GM23248 (cell line): ENCODE measurements around the gene PPP2R3B. TPM values are rescaled to one million over a fixed set of nuclear protein-coding genes. Genes with fewer than 3 reads are reported as not detected.
"Not testable (repeated sequence)": the region's sequence is repeated elsewhere in the genome, so short reads cannot be mapped to it uniquely, and the experiment has no call there.

Source experiments
- DNase-seq: peaks from one replicate; pipeline ENCODE4 v3.0.0-alpha.2; 2015
- H2AFZ ChIP-seq: fragments of 200-600 bp; sonication (generic); 2 replicates; pipeline ENCODE4 v1.6.1; 2016; ENCODE audit warnings: antibody characterized with exemption
- H3F3A ChIP-seq: fragments of 200-600 bp; sonication (generic); 2 replicates; pipeline ENCODE4 v1.6.1; 2016; ENCODE audit warnings: mild to moderate bottlenecking, antibody characterized with exemption, mixed run types; ENCODE audit not compliant: insufficient read depth
- H3K27ac ChIP-seq: fragments of 200-600 bp; sonication (generic); 2 replicates; pipeline ENCODE4 v1.5.1; 2016; ENCODE audit warnings: mild to moderate bottlenecking
- H3K27me3 ChIP-seq: fragments of 200-600 bp; sonication (generic); replicated peaks from 2 replicates; pipeline ENCODE4 v1.6.1; 2016; ENCODE audit warnings: mild to moderate bottlenecking; ENCODE audit not compliant: insufficient read depth
- H3K36me3 ChIP-seq: fragments of 200-600 bp; sonication (generic); 2 replicates; pipeline ENCODE4 v1.6.1; 2016; ENCODE audit warnings: low read depth, mild to moderate bottlenecking
- H3K4me1 ChIP-seq: fragments of 200-600 bp; sonication (generic); 2 replicates; pipeline ENCODE4 v1.6.1; 2016; ENCODE audit warnings: mild to moderate bottlenecking; ENCODE audit not compliant: insufficient read depth
- H3K4me2 ChIP-seq: fragments of 200-600 bp; sonication (generic); one replicate; pipeline ENCODE4 v1.6.1; 2016; ENCODE audit warnings: mild to moderate bottlenecking; ENCODE audit not compliant: unreplicated experiment
- H3K4me3 ChIP-seq: fragments of 200-600 bp; sonication (generic); 2 replicates; pipeline ENCODE4 v1.5.1; 2016; ENCODE audit warnings: mild to moderate bottlenecking
- H3K79me2 ChIP-seq: fragments of 200-600 bp; sonication (generic); 2 replicates; pipeline ENCODE4 v1.6.1; 2016; ENCODE audit warnings: mild to moderate bottlenecking; ENCODE audit not compliant: insufficient read depth
- H3K9ac ChIP-seq: fragments of 200-600 bp; sonication (generic); 2 replicates; pipeline ENCODE4 v1.6.1; 2016; ENCODE audit warnings: mild to moderate bottlenecking
- H3K9me2 ChIP-seq: fragments of 200-600 bp; sonication (generic); 2 replicates; pipeline ENCODE4 v1.6.1; 2016; ENCODE audit warnings: mixed run types, mild to moderate bottlenecking, moderate library complexity; ENCODE audit not compliant: insufficient read depth
- H3K9me3 ChIP-seq: fragments of 200-600 bp; sonication (generic); one replicate; pipeline ENCODE4 v1.6.1; 2017; ENCODE audit warnings: low read depth
- H4K20me1 ChIP-seq: fragments of 200-600 bp; sonication (generic); 2 replicates; pipeline ENCODE4 v1.6.0; 2016; ENCODE audit not compliant: insufficient read depth
- EZH2 ChIP-seq: fragments of 200-600 bp; sonication (generic); IDR thresholded peaks from 2 replicates; pipeline ENCODE4 v1.6.1; 2018; ENCODE audit warnings: antibody characterized with exemption, mild to moderate bottlenecking; ENCODE audit not compliant: insufficient read depth, poor library complexity, severe bottlenecking
- EZH2phosphoT487 ChIP-seq: fragments of 200-600 bp; sonication (generic); IDR thresholded peaks from 2 replicates; pipeline ENCODE4 v1.6.1; 2018; ENCODE audit warnings: antibody characterized with exemption, moderate library complexity, mild to moderate bottlenecking, low read depth; ENCODE audit not compliant: insufficient read depth
- WGBS, 2 experiments: methylation state at CpG; one replicate each; pipeline ENCODE4 v1.1.6; 2015 to 2017; ENCODE audit warnings: low lambda C conversion rate in 2 of 2, low coverage in 1 of 2; ENCODE audit errors: missing lambda C conversion rate in 2 of 2; 5-methylcytosine and 5-hydroxymethylcytosine counted together
- in situ Hi-C: fragments of 300-500 bp; cut with MboI; formaldehyde crosslinking; loops from 2 replicates; pipeline ENCODE4 v1.15.0; 2020
- polyA plus RNA-seq: library from polyadenylated mRNA; unstranded; fragments of >200 nt; fragmentation: Nextera tagmentation; extraction: Ambion mirVana; gene quantifications from 2 replicates; pipeline ENCODE4 v1.2.1, GENCODE V29; 2016
- total RNA-seq: library from RNA; depleted of rRNA; stranded (reverse); fragments of >200 nt; shearing (Covaris generic); gene quantifications from 2 replicates; pipeline ENCODE4 v1.2.3, GENCODE V29; 2014

Gene PPP2R3B
- total and polyA plus RNA-seq, 2 experiments from 2014 or later, result 7.4 to 16.6 TPM

- H3K27me3 ChIP-seq, result no peaks in the 10 kb centered on the region
- H3K4me1 ChIP-seq, result no peaks in the 10 kb centered on the region
- no peaks in the 10 kb centered on the region for H3K36me3 ChIP-seq
- no peak for TF ChIP-seq EZH2
- TF ChIP-seq EZH2phosphoT487, result no peak
- H3K9ac ChIP-seq, result no peak overlapping the region
- no peak overlapping the region for H3K4me3 ChIP-seq
- H3K79me2 ChIP-seq, result no peaks in the 10 kb centered on the region
- 59 to 60% methylated on average over 48 to 55 of the region's 55 CpGs for WGBS, 2 experiments
- in situ Hi-C loops, result no loop called here
- no peak for DNase-seq
- no peak overlapping the region for H2AFZ ChIP-seq
- H3F3A ChIP-seq, result no peaks in the 10 kb centered on the region
- no peak overlapping the region for H3K27ac ChIP-seq
- H3K4me2 ChIP-seq, result no peak overlapping the region
- no peaks in the 10 kb centered on the region for H3K9me3 ChIP-seq
- H4K20me1 ChIP-seq, result no peaks in the 10 kb centered on the region
- H3K9me2 ChIP-seq, result no peaks in the 10 kb centered on the region
Observed at GRCh38 chrX:418927-419729, 32.4 kb upstream of the PPP2R3B start.

GRCh38 chrX:415498-415897 is 28.8 kb upstream of the PPP2R3B start:
- in situ Hi-C loops, H3K9me3 ChIP-seq, H3K9me2 ChIP-seq, H3K4me3 ChIP-seq, H3K4me2 ChIP-seq, H3K79me2 ChIP-seq, H3K36me3 ChIP-seq, DNase-seq, H4K20me1 ChIP-seq, H3K9ac ChIP-seq, H2AFZ ChIP-seq, H3K27ac ChIP-seq, H3F3A ChIP-seq, H3K27me3 ChIP-seq, H3K4me1 ChIP-seq: not testable (repeated sequence)
- WGBS, 2 experiments, result 65 to 77% methylated on average over 4 to 5 of the region's 5 CpGs

DNA sequence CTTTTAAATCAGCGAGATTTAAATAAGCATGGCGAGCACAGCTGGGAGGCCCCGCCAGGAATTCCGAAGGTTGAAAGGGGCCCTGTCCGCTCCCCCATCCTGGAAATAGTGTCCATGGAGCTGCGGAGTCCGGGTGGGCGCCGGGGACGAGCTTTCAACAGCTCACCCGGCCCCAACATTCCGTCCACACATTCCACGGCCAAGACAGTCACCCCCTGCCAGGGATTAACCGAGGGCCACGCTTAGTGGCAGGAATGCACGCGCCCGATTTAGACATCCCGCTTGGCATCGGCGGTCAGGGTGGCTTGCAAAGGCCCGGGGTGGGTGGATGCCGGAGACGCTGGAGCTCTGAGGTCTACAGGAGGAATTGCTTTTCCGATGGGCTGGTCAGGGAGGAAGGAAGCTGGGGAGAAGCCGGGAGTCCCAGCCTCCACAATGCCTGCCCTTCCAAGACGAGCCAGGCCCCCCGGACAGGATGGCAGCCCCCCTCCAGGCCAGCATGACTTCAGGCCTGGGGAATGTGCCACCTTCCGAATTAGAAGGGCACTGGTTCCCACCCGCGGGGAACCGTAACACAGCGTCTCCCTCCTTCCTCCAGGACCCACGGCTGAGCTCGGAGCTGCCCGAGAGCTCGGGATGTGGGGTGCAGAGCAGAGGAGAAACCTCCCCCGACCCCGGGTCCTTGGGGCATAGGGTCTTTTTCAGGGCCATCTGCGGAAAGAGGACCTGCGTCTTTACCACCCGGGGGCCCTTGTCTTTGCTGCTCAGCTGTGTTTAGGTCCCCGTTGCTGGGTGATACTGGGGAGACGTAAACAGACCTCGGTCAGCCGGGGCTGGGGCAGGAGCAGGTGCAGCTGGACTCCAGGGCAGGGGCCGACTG is 26.9 kb upstream of the PPP2R3B start:
- in situ Hi-C loops, result no loop called here
- DNase-seq, result no peak

GRCh38 chrX:410296-410695 is 23.6 kb upstream of the PPP2R3B start:
- Histone ChIP-seq H3F3A (no peaks in the 10 kb centered on the region), H3K4me1 (no peaks in the 10 kb centered on the region), H2AFZ (no peak overlapping the region), H3K79me2 (no peaks in the 10 kb centered on the region), H3K9me3 (no peaks in the 10 kb centered on the region), H3K27me3 (no peaks in the 10 kb centered on the region), H3K9ac (no peak overlapping the region), H3K27ac (no peak overlapping the region), H4K20me1 (no peaks in the 10 kb centered on the region), H3K4me2 (no peak overlapping the region), H3K36me3 (no peaks in the 10 kb centered on the region), H3K9me2 (no peaks in the 10 kb centered on the region), H3K4me3 (no peak overlapping the region)
- in situ Hi-C loops, result no loop called here
- TF ChIP-seq EZH2, result no peak
- TF ChIP-seq EZH2phosphoT487, result no peak
- DNase-seq, result no peak
- WGBS, 2 experiments, result 75 to 86% methylated on average over 15 to 17 of the region's 17 CpGs

More for the DNA sequence above, 26.9 kb upstream of the PPP2R3B start:
- Histone ChIP-seq H3K9me3 (no peaks in the 10 kb centered on the region), H3K79me2 (no peaks in the 10 kb centered on the region), H3K27me3 (no peaks in the 10 kb centered on the region), H3F3A (no peaks in the 10 kb centered on the region), H3K9me2 (no peaks in the 10 kb centered on the region), H3K27ac (no peak overlapping the region), H3K4me1 (no peaks in the 10 kb centered on the region), H3K36me3 (no peaks in the 10 kb centered on the region), H2AFZ (no peak overlapping the region), H3K9ac (no peak overlapping the region), H4K20me1 (no peaks in the 10 kb centered on the region), H3K4me2 (no peak overlapping the region), H3K4me3 (no peak overlapping the region)
- no peak for TF ChIP-seq EZH2
- TF ChIP-seq EZH2phosphoT487, result no peak
- WGBS, 2 experiments, result 46% methylated on average over 41 to 44 of the region's 47 CpGs
